GM18511 (cell line): ENCODE data around the gene NT5DC4.
A peak's percentile ranks its signal among the peaks of the same experiment; 100 is the strongest.

Experiments
- ATAC-seq: cut with Tn5 transposase; IDR thresholded peaks from one replicate; pipeline ENCODE4 v1.9.1; 2021; ENCODE audit warnings: mild to moderate bottlenecking, moderate library complexity; ENCODE audit not compliant: unreplicated experiment

NT5DC4 gene

DNA sequence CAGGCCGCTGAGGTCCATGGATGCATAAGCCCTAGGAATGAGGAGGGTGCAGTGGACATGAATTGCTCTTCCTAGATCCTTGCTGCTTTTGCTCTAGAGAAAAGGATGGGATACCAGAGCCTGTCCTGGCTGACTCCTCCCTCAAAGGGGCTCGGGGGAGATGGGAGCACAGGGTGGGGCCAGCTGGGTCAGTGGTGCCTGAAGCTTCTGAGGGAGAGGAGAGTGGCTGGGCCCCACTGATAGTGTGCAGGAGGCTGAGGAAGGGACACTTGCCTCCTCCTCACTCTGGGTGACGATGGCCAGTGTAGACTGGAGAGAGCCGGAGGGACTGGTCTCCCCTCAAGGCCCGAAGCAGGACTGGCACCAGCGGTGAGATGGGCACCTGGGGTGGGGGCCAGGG is at the start of gene NT5DC4:
Gene NT5DC4 (plus strand): TSS at position 236 of the 400 bp plus-strand sequence. CDS start 60 bp downstream, at position 296.
- no peak for ATAC-seq

DNA sequence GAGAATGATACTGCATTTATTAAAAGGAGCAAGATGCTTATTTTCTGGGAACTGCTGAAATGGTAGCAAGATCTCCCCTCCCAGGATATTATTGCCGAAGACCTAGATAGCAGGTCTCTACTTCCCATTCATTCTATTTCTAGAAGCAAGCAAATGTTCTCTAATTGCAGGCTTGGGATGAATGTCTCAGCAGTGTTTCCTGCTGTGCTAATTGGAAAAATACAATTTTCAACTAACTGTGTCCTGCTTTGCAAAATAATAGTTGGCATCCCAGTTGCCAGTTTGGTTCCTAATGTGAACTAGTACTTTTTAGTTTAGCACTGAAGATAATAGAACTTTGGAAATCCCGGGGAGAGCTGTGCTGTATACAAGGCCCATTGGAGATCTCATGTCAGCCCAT is 49.0 kb upstream of the NT5DC4 start:
- ATAC-seq = no peak

DNA sequence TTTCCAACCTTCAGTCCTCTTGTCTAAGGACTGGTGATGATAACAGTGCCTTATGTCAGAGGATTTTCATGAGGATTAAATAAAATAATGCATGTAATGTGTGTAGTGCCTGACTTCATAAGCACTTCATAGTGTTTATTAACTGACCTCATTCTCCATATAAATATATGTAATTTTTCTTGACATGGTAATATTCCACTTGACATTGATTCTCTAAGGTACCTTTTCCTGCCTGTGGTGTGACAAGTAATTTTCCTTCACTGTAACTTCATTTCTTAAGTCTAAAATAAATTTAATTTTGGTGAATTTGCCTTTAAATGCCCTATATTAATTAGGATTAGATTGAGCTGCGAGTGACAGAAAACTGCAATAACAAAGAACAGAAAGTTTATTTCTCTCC is 47.8 kb upstream of the NT5DC4 start:
- no peak for ATAC-seq

DNA sequence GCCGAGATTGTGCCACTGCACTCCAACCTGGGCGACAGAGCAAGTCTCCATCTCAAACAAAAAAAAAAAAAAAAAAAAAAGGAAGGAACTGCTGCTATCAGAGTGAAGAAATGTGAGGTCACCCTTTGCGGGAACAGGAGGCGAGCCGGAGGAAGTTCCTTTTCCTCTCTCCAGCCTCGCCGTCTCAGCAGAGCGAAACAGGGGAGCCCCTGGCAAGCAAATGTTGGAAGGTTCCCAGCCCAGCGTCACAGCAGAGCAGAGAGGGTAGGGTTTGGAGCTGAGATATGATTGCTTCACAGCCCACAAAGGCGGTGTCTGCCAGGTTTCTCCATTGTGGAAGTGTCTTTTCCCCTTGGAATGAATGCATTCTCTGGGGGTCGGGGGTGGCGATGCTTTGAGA is 46.6 kb upstream of the NT5DC4 start:
- ATAC-seq = no peak

DNA sequence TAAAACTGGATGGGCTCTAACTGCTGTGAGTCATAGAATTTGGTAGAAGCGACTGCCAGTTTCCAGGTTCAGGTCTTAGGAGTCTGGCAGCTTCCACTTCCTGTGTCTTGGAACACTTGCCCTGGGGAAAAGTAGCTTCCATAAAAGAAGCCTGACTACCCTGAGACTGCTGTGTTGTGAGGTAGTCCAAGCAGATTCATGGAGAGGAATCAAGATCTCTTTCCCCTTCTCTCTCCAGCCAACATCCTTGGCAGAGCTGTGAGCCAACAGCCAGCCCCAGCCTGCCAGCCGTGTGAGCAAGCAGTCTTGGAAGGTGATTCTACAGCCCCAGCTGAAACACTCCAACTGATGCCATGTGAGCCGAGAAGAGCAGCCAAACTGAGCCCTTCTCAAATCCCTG is 41.3 kb upstream of the NT5DC4 start:
- ATAC-seq = no peak

DNA sequence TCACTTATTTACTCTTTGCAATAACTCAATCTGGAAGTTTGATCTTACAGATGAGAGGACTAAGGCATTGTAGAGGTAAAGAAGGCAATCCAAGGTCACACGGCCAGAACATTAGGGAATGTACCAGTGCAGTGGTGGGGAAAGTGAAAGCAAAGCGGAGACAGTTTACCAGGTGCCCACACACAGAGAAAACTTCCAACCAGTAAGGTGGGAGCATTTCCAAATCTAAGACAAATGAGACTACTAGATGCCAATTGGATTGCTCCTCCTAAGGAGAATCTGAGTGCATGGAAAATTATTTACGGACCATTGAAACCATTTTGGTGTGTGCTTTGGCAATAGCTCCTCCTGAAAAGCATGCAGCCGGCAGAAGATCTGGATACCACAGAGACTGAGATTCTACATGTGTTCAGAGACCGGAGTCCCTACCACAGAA is 40.1 kb upstream of the NT5DC4 start:
- no peak for ATAC-seq

DNA sequence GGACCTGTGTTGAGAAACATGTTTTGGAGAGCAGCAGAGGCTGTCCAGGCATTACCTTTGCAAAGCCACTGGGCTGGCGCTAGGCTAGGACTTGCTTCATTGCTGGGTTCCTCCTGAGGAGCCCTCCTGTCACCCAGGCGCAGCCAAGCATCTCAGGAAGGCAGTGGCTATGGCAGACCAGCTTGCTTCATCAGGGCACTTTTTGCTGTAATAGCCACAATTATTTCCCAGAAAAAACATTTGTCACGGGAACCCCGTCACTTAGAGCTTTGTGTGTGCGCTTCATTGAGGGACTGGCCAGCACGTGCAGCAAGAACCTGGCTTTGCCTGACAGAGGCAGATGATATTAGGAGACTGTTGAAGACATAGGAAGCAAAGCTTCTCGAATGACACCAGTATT is 38.7 kb upstream of the NT5DC4 start:
- ATAC-seq = no peak

DNA sequence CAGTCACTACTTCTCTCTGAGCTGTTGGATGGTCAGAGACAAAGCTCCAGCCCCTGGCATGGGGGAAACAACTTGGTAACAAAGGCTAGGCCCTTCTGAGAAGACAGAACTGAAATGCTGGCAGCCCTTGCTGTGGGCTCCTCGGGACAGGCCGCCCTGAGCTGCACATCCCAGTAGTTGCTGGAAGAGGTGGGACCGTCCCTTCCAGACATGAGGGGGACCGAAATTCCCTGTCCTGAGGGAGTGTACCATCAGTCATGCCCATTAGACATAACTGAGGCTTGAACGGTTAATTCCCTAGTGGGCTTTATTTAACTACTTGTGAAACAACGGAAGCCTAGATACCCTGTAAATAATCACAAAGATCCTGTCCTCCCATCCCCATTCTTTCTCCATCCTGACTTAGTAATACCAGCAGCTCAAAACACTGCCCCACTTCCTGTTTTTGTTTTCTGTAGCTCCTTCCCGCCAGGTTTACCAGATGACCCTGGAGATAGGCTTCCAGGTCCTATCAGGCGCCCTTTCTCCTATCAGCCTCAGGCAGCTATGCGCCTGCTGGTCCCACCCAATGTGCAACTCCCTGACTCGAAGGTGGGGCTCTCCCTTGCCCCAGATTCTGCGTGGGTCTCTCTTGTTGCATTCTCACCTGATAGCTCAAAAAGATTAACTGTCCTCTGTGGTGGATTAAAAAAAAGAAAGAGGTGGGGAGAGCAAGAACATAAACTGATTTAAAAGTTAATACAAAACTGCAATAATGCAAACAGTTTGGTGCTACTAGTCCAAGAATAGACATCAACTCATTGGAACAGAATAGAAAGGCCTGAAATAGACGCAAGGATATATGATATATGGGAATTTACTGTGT is 37.0 kb upstream of the NT5DC4 start:
- ATAC-seq = no peak

DNA sequence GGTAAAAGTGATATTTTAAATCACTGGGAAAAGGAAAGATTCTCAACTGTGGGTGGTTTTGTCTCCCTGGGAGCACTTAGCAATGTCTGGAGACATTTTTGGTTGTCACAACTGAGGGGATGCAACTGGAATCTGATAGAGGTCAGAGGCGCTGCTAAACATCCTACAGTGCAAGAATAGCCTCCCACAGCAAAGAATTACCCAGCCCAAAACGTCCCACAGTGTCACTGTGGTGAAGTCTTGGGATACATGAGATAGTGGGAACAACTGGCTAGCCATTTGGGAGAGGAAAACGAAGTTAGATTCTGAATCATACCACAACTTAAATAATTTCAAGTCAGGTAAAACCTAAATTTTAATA is 36.4 kb upstream of the NT5DC4 start:
- ATAC-seq = no peak

DNA sequence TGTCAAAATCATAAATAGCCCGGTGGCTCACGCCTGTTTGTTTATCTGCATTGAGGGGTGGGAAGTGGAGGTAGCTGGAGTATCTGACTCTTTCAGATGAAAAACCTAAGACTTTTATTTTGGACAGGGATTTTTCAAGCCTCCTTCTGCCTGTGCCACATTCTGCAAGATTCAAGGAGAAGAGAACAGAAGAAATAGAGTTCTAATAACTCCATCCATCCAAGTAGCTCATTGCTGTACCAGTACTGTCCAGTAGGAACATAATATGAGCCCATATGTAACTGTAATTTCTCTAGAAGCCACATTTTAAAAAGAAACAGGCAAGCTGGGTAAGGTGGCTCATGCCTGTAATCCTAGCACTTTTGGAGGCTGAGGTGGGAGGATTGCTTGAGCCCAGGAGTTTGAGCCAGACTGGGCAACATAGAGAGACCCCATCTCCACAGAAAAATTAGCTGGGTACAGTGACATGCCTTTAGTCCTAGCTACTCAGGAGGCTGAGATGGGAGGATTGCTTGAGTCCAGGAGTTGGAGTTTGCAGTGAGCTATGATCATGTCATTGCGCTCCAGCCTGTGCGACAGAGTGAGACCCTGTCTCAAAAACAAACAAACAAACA is 35.4 kb upstream of the NT5DC4 start:
- ATAC-seq = no peak

DNA sequence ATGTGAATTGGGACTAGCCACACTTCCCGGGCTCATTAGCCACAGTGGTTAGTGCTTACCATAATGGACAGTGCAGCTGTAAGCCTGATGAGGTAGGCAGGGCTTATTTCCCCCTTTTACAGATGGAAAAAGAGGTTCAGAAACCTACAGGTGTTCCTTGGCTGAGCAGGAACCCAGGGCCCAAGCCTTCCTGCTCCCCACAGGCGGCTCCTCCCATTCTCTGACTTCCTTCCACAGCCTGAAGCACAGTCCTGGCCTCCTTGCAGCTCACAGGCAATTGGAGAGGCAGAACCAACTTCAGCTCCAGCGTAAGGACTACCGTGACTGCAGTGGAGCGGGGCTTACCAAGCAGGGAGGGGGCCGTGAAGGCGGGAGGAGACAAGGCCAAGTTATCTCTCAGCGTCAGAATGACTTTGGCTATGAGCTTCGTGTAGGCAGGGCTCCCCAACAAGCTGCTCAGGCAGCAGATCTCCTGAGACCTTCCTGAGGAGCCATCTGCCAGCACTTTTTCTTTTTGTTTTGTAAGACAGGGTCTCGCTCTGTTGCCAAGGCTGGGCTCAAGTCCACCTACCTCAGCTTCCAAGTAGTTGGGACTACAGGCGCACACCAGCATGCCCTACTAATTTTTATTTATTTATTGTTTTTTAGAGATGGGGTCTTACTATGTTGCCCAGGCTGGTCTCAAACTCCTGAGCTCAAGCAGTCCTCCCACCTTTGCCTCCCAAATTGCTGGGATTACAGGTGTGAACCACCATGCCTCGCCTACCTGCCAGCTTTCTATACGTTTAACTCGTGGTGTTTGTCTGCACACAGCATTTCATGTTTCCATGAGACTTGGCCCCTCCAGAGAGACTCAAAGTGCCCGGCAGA is 34.2 kb upstream of the NT5DC4 start:
- no peak for ATAC-seq

DNA sequence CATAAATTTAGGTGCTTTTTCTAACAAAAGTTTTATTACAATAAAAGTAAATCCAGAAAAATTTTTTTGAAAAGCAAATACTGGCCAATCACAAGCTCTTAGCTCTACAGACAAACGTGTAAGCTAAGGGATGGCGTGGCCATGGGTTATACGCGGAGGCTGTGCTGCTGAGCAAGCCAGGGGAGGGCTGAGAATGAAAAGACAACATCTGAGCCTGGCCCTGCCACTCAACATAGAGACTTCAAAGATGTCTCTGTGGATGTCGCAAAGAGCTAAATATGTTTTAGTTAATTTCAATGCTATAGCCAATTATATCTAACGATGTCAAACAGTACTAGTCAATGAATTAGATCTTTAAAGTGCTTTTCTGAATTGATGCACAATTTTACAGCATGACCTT is 33.3 kb upstream of the NT5DC4 start:
- ATAC-seq = no peak

DNA sequence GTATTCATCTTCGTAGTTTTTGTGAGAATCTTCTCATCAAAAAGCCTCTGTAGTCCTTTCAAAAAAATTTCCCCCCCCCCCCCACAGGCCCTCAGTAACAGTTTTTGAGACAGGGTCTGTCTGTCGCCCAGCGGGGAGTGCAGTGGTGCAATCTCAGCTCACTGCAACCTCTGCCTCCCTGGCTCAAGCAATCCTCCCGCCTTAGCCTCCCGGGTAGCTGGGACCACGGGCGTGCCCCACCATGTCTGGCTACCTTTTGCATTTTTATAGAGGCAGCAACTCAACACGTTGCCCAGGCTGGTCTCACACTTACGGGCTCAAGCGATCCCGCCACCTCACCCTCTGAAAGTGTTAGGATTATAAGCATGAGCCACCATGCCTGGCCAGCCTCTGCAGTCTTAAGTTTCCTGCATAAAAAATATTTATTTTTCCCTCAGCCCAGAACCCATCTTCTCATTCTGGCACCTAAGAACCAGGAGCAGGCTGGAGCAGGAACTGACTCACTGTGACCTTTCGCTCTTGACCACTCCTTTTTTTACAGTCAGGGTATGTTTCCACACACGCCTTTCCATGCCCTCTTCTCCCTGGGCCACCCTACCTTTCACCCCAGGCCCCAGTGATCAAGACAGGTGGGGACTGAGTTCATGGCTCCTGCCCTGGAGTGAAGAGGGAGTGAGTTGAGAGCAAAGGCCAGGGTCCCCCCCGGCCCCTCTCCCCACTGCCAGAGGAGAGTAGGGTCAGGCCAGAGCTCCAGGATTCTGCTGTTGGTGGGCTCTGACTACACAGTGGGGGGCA is 32.5 kb upstream of the NT5DC4 start:
- no peak for ATAC-seq

DNA sequence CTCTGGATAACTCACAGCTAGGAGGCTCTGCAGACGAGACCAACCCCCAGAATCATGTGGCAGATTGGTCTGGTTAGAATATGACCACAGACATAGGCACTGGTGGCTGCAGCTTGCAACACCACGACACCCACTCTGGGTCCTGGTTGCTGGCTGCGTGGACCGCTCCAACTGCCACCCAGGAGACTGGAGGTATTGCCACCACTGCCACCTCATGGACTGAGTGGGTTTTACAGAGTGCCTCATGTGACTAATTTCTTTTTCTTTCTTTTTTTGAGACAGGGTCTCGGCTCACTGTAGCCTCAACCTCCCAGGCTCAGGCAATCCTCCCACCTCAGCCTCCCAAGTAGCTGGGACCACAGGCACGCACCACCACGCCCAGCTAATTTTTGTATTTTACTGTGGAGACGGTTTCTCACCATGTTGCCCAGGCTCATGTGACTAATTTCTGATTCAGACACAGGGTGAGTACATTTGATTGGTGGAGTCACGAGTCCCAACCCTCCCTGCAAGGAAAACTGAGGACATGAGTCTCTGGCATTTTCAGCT is 29.9 kb upstream of the NT5DC4 start:
- ATAC-seq = no peak

DNA sequence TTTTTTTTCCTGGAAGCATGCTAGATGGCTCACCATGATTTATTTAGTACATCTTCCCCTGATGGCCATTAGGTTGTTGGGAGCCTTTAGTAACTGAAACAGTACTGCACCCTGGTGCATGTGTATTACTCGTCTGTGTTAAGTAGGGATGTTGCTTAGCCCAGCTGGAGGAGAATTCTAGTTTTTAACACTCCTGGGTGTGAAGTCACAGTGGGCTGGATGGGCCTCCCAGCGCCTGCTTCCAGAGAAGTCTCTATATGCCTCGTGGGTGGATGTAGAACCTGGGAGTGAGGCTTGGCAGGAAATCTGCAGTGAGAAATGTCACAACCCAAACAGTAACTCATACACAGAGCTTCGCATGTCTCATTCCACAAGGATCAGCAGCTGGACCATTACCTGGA is 28.9 kb upstream of the NT5DC4 start:
- ATAC-seq = no peak

DNA sequence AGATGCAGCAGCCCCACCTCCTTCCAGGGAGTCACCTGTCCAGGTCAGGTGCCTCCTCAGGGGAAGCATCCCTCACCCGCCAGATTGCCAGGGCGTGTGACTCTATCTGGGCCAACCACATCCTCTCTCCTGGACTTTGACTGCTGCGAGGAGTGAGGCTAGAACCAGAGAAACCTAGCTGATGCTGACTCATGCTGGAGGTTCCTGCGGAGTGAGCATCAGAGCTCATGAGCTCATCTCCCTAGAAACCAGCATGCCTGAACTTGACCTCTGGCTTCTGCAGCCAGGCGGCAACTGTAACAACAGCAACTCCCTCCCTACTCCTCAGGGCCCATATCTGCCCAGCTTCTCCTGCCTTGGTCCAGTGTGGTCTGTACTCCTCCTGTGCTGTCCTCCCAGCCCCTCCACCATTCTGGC is 28.3 kb upstream of the NT5DC4 start:
- peak; percentile 93 for ATAC-seq

DNA sequence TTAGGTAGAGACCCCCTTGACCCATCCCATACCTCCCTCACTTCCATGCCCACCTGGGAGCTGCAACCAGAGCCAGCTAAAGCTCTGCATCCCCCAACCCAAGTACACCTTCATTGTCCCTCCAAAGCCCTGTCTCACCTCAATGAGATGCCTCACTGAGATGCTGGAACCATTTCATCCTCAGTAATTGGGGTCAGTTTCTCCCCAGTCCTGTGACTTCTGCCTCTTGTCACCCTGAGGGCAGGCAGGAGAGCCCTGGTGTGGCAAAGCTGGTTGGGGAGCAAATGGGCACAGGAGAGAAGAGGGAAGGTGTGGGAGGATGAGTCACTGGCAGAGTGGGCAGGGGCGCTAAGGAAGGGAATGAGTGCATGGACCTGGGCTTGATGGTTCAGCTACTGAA is 27.9 kb upstream of the NT5DC4 start:
- peak; percentile 10 for ATAC-seq

DNA sequence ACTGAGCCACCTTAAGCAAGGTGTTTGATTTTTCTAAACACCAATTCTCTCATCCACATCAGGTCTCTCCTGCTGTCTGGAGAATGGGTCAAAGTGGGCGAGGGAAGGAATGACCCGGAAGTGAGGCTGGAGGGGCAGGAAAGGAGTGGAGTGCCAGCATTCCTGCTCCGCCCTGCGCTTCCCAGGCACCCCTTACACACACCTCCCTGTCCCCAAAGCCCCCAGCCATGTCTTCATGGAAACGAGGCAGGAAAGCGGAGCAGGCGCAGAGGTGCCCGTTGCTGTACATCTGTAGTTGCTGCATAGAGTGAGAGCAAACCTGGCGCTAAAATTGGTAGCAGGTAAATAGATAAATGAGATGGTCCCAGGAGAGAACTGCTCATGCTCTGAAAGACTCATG is 27.2 kb upstream of the NT5DC4 start:
- ATAC-seq = no peak

DNA sequence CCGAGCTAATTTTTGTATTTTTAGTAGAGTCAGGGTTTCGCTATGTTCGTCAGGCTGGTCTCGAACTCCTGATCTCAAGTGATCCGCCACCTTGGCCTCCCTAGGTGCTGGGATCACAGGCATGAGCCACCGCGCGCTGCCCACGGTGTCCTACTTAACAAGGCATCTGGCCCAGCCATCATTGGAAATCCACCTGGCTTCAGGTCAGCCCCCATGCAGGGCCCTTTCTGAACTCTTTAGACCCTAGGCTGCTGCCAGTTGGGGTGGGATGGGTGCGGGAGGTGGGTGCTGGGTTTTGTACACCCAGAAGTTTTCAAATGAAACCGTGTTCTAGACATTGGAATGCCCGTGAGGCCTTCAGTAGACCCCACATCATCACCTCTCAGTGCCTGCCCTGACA is 26.6 kb upstream of the NT5DC4 start:
- ATAC-seq = no peak

DNA sequence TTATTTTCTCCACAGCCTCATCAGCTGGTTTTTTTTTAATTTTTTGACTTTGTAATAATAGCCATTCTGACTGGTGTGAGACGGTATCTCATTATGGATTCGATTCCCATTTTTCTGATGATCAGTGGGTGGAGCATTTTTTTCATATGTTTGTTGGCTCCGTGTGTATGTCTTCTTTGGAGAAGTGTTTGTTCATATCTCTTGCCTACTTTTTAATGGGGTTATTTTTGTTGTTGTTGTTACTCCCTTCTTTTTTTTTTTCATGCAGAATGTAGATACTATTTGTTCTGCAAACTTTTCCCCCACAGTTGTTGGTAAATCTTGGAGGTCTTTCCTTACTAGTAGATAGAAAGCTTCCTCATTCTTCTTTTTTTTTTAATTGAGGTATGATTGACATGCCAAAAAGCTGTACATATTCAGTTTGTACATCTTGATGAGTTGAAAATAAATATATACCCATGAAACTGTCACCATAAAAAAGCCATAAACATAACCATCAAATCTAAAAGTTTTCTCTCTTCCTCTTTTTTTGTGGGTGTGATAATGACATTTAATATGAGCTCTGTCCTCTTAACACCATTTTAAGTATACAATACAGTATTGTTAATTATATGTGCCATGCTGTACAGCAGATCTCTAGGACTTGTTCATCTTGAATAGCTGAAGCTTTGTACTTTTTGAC is 21.8 kb upstream of the NT5DC4 start:
- ATAC-seq = no peak
